ENCODE results near the gene RPL3. TPM values are rescaled to one million over a fixed set of nuclear protein-coding genes. Genes with fewer than 3 reads are reported as not detected.
A peak's percentile ranks its signal among the peaks of the same experiment; 100 is the strongest.

Gene RPL3
- total and polyA plus RNA-seq, 2 donors = 1,908 to 4,002 TPM

DNA sequence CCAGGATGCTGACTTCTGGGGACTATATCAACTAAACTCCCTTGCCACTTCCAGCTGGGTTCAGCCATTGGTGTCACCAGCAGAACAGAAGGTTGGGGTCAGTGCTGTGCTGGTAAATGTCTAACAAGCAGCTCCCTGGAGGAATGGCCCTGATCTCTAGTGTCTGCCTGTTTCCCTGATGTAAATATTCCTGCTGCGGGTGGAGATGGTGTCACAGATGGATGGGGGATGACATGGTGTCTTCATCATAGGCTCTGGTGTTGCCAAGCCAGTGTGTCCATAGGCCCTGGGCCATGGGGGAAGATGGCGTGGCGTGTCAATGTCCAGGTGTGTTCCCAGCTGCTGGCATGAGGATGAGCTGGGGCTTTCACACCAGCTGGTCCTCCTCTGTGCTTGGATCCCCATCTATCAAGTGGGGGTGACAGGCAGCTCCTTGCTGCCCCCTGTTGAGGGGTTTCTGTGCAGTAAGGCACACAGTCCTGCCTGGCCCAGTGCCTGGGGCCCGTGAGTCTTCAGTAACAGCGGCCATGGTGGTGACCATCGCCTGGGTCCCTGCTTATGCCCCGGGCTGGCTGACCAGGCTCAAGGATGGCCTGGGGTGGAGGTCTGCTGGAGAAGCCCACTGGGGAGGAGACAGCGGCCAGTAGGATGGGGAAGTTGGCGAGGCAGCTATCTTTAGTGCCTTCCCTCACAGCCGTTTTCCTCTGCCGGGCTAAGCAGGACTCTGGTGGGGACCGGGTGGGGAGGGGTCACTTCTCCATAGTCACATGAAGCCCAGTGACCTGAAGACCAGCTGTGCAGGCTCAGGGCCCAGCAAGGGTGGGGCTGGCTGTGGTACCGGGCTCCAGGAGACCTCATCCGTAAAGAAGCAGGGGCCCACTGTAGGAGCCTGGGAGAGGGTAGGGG lies 12.7 kb downstream of the RPL3 start:
- no peaks in the 10 kb centered on the region for H3K4me1 ChIP-seq (ENCODE audit: insufficient read depth)
- DNase-seq (ENCODE audit: extremely low spot score) = no peak
- H3K27ac ChIP-seq (ENCODE audit: low read depth) = no peak overlapping the region
- 74% methylated on average over 14 of the region's 14 CpGs for WGBS
- H3K36me3 ChIP-seq (ENCODE audit: insufficient read depth) = no peaks in the 10 kb centered on the region
- H3K4me3 ChIP-seq (ENCODE audit: low read depth, low read length) = no peak overlapping the region

DNA sequence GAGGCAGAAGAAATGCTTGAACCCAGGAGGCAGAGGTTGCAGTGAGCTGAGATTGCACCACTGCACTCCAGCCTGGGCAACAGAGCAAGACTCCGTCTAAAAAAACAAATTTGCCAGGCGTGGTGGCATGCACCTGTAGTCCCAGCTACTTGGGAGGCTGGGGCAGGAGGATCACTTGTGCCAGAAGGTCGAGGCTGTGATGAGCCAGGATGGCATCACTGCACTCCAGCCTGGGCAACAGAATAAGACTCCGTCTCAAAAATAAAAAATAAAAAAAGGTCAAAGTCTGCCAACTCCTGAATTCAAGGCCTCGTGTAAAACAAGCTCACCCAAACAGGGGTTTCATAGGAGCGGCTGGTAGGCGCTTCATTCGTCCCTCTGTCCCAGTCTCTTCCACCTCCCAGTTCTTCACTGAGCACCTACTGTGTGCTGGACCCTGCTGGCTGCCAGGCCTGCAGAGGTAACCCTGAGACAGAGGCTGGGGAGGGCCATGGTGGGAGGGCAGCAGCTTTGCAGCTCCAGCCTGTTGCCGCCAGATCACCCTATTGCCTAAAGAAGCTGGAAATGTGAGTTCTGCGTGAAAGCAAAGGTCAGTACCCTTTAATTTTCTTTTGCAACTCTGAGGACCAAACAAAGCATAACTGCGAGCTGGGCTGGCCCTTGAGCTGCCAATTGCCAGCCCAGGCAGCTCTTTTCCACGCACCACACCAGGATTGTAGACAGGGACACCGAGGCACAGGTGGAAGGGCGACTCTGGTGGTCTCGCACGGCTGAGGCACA lies 15.3 kb downstream of the RPL3 start:
- Histone ChIP-seq H3K36me3 (ENCODE audit: insufficient read depth) (no peaks in the 10 kb centered on the region), H3K27ac (ENCODE audit: low read depth) (no peak overlapping the region), H3K4me3 (ENCODE audit: low read depth, low read length) (no peak overlapping the region), H3K4me1 (ENCODE audit: insufficient read depth) (no peaks in the 10 kb centered on the region)
- DNase-seq (ENCODE audit: extremely low spot score) = no peak
- 90% methylated on average over 16 of the region's 16 CpGs for WGBS

DNA sequence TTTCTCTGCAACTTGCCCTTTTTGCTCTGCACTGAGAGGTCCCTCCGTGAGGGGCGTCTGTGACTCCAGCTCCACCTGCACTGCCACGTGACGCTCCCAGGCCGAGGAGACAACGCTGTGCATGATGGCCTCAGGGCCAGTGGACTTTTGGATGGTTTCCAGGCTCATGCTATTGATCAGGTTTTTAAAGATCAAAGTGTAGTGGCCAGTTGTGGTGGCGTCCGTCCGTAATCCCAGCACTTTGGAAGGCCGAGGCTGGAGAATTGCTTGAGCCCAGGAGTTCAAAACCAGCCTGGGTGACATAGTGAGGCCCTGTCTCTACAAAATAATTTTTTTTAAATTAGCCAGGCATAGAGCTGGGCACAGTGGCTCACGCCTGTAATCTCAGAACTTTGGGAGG lies 16.1 kb downstream of the RPL3 start:
- no peaks in the 10 kb centered on the region for H3K4me1 ChIP-seq (ENCODE audit: insufficient read depth)
- no peak overlapping the region for H3K4me3 ChIP-seq (ENCODE audit: low read depth, low read length)
- H3K27ac ChIP-seq (ENCODE audit: low read depth) = no peak overlapping the region
- no peak for DNase-seq (ENCODE audit: extremely low spot score)
- 94% methylated on average over 11 of the region's 11 CpGs for WGBS
- H3K36me3 ChIP-seq (ENCODE audit: insufficient read depth) = no peaks in the 10 kb centered on the region

DNA sequence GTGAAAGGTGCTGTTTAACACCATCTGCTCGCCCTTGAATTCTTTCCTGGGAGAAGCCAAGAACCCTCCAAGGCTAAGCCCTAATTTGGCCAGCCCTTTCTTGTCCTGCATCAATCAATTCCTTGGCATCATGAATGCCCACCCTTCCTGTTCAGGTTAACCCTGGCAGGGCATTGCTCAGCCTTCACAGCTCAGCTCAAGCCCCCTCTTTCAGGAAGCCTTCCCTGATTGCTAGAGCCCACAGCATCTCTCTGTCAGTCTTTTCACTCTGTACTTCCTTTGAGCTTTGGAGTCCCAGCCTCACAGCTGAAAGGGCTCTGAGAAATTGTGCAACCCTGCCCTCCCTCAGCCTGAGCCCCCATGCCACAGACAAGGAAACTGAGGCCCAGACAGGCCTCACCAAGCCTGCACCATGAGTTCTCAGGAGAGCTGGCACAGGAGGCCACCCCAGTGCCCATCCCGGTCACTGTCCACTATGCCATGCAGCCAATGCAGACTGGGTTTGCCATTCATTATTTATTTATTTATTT lies 16.9 kb downstream of the RPL3 start:
- Histone ChIP-seq H3K4me1 (ENCODE audit: insufficient read depth) (peaks cover 2% of the 10 kb centered on the region), H3K27ac (ENCODE audit: low read depth) (no peak overlapping the region), H3K36me3 (ENCODE audit: insufficient read depth) (no peaks in the 10 kb centered on the region), H3K4me3 (ENCODE audit: low read depth, low read length) (no peak overlapping the region)
- WGBS = 87% methylated on average over 2 of the region's 2 CpGs
- no peak for DNase-seq (ENCODE audit: extremely low spot score)

- 74% methylated on average over 7 of the region's 7 CpGs for WGBS
- no peak overlapping the region for H3K4me3 ChIP-seq (ENCODE audit: low read depth, low read length)
- H3K4me1 ChIP-seq (ENCODE audit: insufficient read depth) = peaks cover 2% of the 10 kb centered on the region
- no peaks in the 10 kb centered on the region for H3K36me3 ChIP-seq (ENCODE audit: insufficient read depth)
- DNase-seq (ENCODE audit: extremely low spot score) = no peak
- H3K27ac ChIP-seq (ENCODE audit: low read depth) = no peak overlapping the region
These were observed 17.5 kb downstream of the RPL3 start for GRCh38 chr22:39301926-39302325.

GRCh38 chr22:39301108-39301507 lies 18.3 kb downstream of the RPL3 start:
- no peak for DNase-seq (ENCODE audit: extremely low spot score)
- 90% methylated on average over 9 of the region's 9 CpGs for whole genome bisulfite sequencing
- H3K4me3 ChIP-seq (ENCODE audit: low read depth, low read length) = no peak overlapping the region
- peaks cover 2% of the 10 kb centered on the region for H3K4me1 ChIP-seq (ENCODE audit: insufficient read depth)
- no peaks in the 10 kb centered on the region for H3K36me3 ChIP-seq (ENCODE audit: insufficient read depth)
- H3K27ac ChIP-seq (ENCODE audit: low read depth) = no peak overlapping the region

- no peak overlapping the region for H3K4me3 ChIP-seq (ENCODE audit: low read depth, low read length)
- no peak overlapping the region for H3K27ac ChIP-seq (ENCODE audit: low read depth)
- no peak for DNase-seq (ENCODE audit: extremely low spot score)
- H3K36me3 ChIP-seq (ENCODE audit: insufficient read depth) = no peaks in the 10 kb centered on the region
- peaks cover 2% of the 10 kb centered on the region for H3K4me1 ChIP-seq (ENCODE audit: insufficient read depth)
- 39% methylated on average over 19 of the region's 19 CpGs for WGBS
These were observed 19.1 kb downstream of the RPL3 start for GRCh38 chr22:39300186-39300830.

GRCh38 chr22:39299829-39300178 lies 19.6 kb downstream of the RPL3 start:
- Histone ChIP-seq H3K36me3 (ENCODE audit: insufficient read depth) (no peaks in the 10 kb centered on the region), H3K27ac (ENCODE audit: low read depth) (no peak overlapping the region), H3K4me3 (ENCODE audit: low read depth, low read length) (no peak overlapping the region), H3K4me1 (ENCODE audit: insufficient read depth) (peaks cover 2% of the 10 kb centered on the region)
- WGBS = 82% methylated on average over 6 of the region's 6 CpGs
- DNase-seq (ENCODE audit: extremely low spot score) = no peak

DNA sequence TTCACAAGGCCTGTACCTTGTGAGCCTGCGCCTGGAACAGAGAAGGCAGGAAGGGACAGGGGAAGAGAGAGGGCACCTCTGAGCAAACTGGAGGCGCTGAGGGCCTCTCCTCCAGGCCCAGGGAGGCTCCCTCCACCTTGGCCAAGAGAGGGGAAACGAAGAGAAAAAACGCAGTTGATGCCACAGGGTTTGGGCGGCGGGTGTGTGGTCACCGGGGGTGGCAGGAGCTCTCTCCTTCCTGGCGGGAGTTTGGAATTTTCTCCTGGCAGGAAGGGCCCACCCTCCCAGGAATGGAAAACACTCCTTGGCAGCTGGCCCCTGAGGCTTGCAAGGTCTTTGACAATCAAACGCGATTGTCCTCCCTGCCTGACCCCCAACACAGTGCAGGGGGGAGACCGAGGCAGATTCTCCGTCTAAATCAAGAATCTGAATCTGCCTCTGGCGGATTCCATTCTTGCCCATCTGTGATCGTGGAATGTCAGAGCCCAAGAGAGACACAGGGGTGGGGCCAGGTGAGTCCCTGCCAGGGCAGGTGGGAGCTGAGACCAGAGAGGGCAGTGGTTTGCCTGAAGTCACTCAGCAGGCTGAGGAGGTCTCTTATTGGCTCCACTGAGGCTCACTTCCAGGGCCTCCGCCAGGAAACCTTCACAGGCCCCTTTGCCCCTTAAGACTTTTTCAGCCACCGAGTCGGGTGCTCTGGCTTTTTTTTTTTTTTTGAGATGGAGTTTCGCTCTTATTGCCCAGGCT lies 21.0 kb downstream of the RPL3 start:
- 66% methylated on average over 18 of the region's 18 CpGs for WGBS
- no peak for DNase-seq (ENCODE audit: extremely low spot score)
- Histone ChIP-seq H3K4me3 (ENCODE audit: low read depth, low read length) (no peak overlapping the region), H3K36me3 (ENCODE audit: insufficient read depth) (no peaks in the 10 kb centered on the region), H3K4me1 (ENCODE audit: insufficient read depth) (peaks cover 2% of the 10 kb centered on the region), H3K27ac (ENCODE audit: low read depth) (peak overlapping the region; percentile 47)

DNA sequence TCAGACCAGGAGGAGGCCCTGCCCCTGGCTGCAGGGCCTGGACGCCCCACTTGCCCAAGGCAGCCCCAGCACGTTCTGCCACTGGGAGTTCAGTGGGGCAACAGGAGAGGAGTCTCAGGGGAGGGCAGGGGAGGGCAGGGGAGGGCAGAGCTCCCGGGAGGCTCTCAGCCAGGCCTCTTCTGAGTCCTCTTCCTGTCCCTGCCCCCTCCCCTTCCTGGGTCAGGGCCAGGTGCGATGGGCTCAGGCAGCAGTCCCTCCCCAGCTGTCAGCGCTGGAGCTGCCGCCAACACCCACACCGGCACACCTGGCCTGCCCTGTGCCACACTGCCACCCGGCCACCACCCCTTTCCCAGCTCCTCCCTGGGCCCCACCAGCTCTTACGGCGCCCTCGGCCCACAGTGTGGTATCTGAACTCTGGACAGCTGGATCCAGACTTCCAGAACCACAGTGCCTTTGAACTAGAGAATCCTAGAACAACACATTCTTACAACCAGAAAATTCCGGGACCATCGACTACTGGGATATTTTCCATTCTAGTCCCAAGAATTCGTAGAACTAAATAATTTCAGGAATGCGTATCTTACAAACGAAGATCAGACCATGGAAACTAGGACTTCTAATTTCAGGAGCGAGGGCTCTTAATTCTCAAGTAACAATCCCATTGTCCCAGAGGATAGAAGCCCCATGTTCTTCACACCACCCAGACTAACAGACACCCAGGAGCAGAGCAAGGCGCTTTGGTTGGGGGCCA lies 21.8 kb downstream of the RPL3 start:
- 56% methylated on average over 18 of the region's 18 CpGs for WGBS
- Histone ChIP-seq H3K27ac (ENCODE audit: low read depth) (peak overlapping the region; percentile 31), H3K4me3 (ENCODE audit: low read depth, low read length) (no peak overlapping the region), H3K4me1 (ENCODE audit: insufficient read depth) (peaks cover 2% of the 10 kb centered on the region), H3K36me3 (ENCODE audit: insufficient read depth) (no peaks in the 10 kb centered on the region)
- DNase-seq (ENCODE audit: extremely low spot score) = no peak

- Histone ChIP-seq H3K4me3 (ENCODE audit: low read depth, low read length) (no peak overlapping the region), H3K36me3 (ENCODE audit: insufficient read depth) (no peaks in the 10 kb centered on the region), H3K27ac (ENCODE audit: low read depth) (no peak overlapping the region), H3K4me1 (ENCODE audit: insufficient read depth) (peaks cover 2% of the 10 kb centered on the region)
- DNase-seq (ENCODE audit: extremely low spot score) = no peak
- WGBS = 52% methylated on average over 19 of the region's 19 CpGs
These were observed 22.4 kb downstream of the RPL3 start for GRCh38 chr22:39296981-39297489.

- Histone ChIP-seq H3K36me3 (ENCODE audit: insufficient read depth) (no peaks in the 10 kb centered on the region), H3K4me3 (ENCODE audit: low read depth, low read length) (no peak overlapping the region), H3K27ac (ENCODE audit: low read depth) (no peak overlapping the region), H3K4me1 (ENCODE audit: insufficient read depth) (peaks cover 2% of the 10 kb centered on the region)
- WGBS = 88% methylated on average over 6 of the region's 6 CpGs
- no peak for DNase-seq (ENCODE audit: extremely low spot score)
These were observed 22.9 kb downstream of the RPL3 start for GRCh38 chr22:39296535-39296934.

Data from urinary bladder (tissue), 4 donors.